HepG2 (cell line): ENCODE data around the gene HSD3B7. TPM values are rescaled to one million over a fixed set of nuclear protein-coding genes. Genes with fewer than 3 reads are reported as not detected.

Experiments used
- AGO2 ChIP-seq: fragments of 200-400 bp; formaldehyde crosslinking; optimal IDR thresholded peaks from 2 replicates; pipeline ENCODE3; 2017; ENCODE audit warnings: mild to moderate bottlenecking, low read depth, low read length, moderate library complexity
- BRCA1 ChIP-seq: sonication (generic); formaldehyde crosslinking; IDR thresholded peaks from 2 replicates; pipeline ENCODE4 v1.4.0; 2020; ENCODE audit warnings: missing genetic modification reagents
- ETV6 ChIP-seq: sonication (generic); formaldehyde crosslinking; conservative IDR thresholded peaks from 2 replicates; pipeline ENCODE4 v1.4.0; 2020; ENCODE audit warnings: missing genetic modification reagents
- FOXJ3 ChIP-seq: sonication (generic); formaldehyde crosslinking; IDR thresholded peaks from 2 replicates; pipeline ENCODE4 v1.4.0; 2020; ENCODE audit warnings: missing genetic modification reagents, mild to moderate bottlenecking, borderline replicate concordance
- HMG20B ChIP-seq: conservative IDR thresholded peaks from 2 replicates; pipeline ENCODE4 v1.6.1; 2016; ENCODE audit warnings: missing genetic modification reagents, missing compliant biosample characterization
- HOXA3 ChIP-seq: sonication (generic); formaldehyde crosslinking; IDR thresholded peaks from 2 replicates; pipeline ENCODE4 v1.5.0; 2020; ENCODE audit warnings: missing genetic modification reagents
- MXI1 ChIP-seq: IDR thresholded peaks from 3 replicates; pipeline ENCODE4 v1.6.1; 2012; ENCODE audit warnings: low read depth, low read length, inconsistent platforms, borderline replicate concordance
- NFATC3 ChIP-seq: sonication (generic); formaldehyde crosslinking; IDR thresholded peaks from 2 replicates; pipeline ENCODE4 v1.5.1; 2020; ENCODE audit warnings: mild to moderate bottlenecking, missing genetic modification reagents
- NONO ChIP-seq, 2 experiments: fragments of 450-650 bp in 1 of 2; sonication (generic) in 1 of 2; formaldehyde crosslinking in 1 of 2; IDR thresholded peaks in 1 of 2; conservative IDR thresholded peaks in 1 of 2; 2 replicates each; pipeline versions ENCODE4 v1.6.1 to v1.8.0; 2017 to 2022; ENCODE audit warnings: mild to moderate bottlenecking in 1 of 2, missing genetic modification reagents in 1 of 2, moderate library complexity in 1 of 2
- POGZ ChIP-seq: sonication (generic); formaldehyde crosslinking; IDR thresholded peaks from 2 replicates; pipeline ENCODE4 v1.4.0; 2020; ENCODE audit warnings: mild to moderate bottlenecking, missing genetic modification reagents
- RARA ChIP-seq: IDR thresholded peaks from 2 replicates; pipeline ENCODE4 v1.6.1; 2016; ENCODE audit warnings: missing genetic modification reagents, missing compliant biosample characterization
- RBAK ChIP-seq: sonication (generic); formaldehyde crosslinking; IDR thresholded peaks from 2 replicates; pipeline ENCODE4 v1.5.1; 2020; ENCODE audit warnings: mild to moderate bottlenecking, missing genetic modification reagents
- TCF12 ChIP-seq, 2 experiments: fragments of 450-650 bp in 1 of 2; sonication (generic) in 1 of 2; formaldehyde crosslinking in 1 of 2; IDR thresholded peaks; 2 replicates each; pipeline versions ENCODE4 v1.6.1 to v1.8.0; 2017 to 2022; ENCODE audit warnings: antibody characterized with exemption in 1 of 2, mild to moderate bottlenecking in 1 of 2, missing genetic modification reagents in 1 of 2, moderate library complexity in 1 of 2
- ZNF230 ChIP-seq: sonication (generic); formaldehyde crosslinking; IDR thresholded peaks from 2 replicates; pipeline ENCODE4 v1.4.0; 2020; ENCODE audit warnings: mild to moderate bottlenecking, missing genetic modification reagents
- ZNF263 ChIP-seq: sonication (generic); formaldehyde crosslinking; IDR thresholded peaks from 2 replicates; pipeline ENCODE4 v1.4.0; 2020; ENCODE audit warnings: missing genetic modification reagents
- ZNF33B ChIP-seq: sonication (generic); formaldehyde crosslinking; IDR thresholded peaks from 2 replicates; pipeline ENCODE4 v1.5.1; 2020; ENCODE audit warnings: mild to moderate bottlenecking, missing genetic modification reagents
- polyA plus RNA-seq, 8 experiments: library from polyadenylated mRNA; depleted of rRNA in 3 of 8; stranded (reverse) in 7 of 8; unstranded in 1 of 8; fragments of >200 nt; fragmentation: Illumina TruSeq in 4 of 8; extraction: Trizol in 4 of 8; gene quantifications; 2 replicates each; pipeline versions ENCODE4 v1.2.1 to v1.2.3, GENCODE V29; 2011 to 2016; ENCODE audit warnings: low read depth in 4 of 8, missing spikeins in 1 of 8, mixed read lengths in 1 of 8; ENCODE audit not compliant: insufficient read depth in 1 of 8
- total RNA-seq, 5 experiments: library from RNA; depleted of rRNA; stranded (reverse); fragments of >200 nt; fragmentation: Illumina TruSeq; extraction: Trizol; gene quantifications; 2 replicates each; pipeline ENCODE4 v1.2.3, GENCODE V29; 2016; ENCODE audit warnings: low read depth in 1 of 5
- TF ChIP-seq, protein P1 (sequence below): sonication (generic); formaldehyde crosslinking; IDR thresholded peaks from one replicate; pipeline ENCODE4 v1.5.1; 2020; ENCODE audit warnings: mild to moderate bottlenecking, missing genetic modification reagents; ENCODE audit errors: not compliant biosample characterization
- TF ChIP-seq, protein P2 (sequence below): sonication (generic); formaldehyde crosslinking; IDR thresholded peaks from 2 replicates; pipeline ENCODE4 v1.4.0; 2020; ENCODE audit warnings: missing genetic modification reagents, borderline replicate concordance
- TF ChIP-seq, protein P3 (sequence below): sonication (generic); formaldehyde crosslinking; IDR thresholded peaks from 2 replicates; pipeline ENCODE4 v1.8.0; 2022; ENCODE audit warnings: missing genetic modification reagents, mild to moderate bottlenecking, borderline replicate concordance

The HSD3B7 gene
- total and polyA plus RNA-seq, 2 of the 13 experiments (the other 11 are each of a cell fraction or from before 2014, with no cell fraction given): 32.9 to 69.7 TPM

DNA sequence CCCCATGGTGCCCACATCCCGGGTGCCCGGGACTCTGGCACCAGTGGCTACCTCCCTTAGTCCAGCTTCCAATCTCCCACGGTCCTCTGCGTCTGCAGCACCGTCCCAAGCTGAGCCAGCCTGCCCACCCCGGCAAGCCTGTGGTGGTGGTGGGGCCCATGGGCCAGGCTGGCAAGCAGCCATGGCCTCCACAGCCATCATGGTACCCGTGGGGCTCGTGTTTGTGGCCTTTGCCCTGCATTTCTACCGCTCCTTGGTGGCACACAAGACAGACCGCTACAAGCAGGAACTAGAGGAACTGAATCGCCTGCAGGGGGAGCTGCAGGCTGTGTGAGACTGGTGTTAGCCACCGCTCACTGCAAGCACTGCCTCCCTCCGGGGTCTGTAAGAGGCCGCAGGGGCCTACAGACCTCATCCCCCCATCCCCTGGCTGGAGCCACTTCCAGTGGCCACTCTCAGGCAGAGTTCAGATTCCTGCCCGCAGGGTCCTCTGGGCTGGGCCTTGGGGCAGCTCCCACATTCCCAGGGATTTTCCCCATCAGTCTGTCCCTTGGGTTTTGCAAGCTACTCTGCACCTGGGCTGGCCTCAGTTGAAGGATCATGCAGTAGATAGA is 31.4 kb upstream of the HSD3B7 start (continued):
- TF ChIP-seq, protein P1, sequence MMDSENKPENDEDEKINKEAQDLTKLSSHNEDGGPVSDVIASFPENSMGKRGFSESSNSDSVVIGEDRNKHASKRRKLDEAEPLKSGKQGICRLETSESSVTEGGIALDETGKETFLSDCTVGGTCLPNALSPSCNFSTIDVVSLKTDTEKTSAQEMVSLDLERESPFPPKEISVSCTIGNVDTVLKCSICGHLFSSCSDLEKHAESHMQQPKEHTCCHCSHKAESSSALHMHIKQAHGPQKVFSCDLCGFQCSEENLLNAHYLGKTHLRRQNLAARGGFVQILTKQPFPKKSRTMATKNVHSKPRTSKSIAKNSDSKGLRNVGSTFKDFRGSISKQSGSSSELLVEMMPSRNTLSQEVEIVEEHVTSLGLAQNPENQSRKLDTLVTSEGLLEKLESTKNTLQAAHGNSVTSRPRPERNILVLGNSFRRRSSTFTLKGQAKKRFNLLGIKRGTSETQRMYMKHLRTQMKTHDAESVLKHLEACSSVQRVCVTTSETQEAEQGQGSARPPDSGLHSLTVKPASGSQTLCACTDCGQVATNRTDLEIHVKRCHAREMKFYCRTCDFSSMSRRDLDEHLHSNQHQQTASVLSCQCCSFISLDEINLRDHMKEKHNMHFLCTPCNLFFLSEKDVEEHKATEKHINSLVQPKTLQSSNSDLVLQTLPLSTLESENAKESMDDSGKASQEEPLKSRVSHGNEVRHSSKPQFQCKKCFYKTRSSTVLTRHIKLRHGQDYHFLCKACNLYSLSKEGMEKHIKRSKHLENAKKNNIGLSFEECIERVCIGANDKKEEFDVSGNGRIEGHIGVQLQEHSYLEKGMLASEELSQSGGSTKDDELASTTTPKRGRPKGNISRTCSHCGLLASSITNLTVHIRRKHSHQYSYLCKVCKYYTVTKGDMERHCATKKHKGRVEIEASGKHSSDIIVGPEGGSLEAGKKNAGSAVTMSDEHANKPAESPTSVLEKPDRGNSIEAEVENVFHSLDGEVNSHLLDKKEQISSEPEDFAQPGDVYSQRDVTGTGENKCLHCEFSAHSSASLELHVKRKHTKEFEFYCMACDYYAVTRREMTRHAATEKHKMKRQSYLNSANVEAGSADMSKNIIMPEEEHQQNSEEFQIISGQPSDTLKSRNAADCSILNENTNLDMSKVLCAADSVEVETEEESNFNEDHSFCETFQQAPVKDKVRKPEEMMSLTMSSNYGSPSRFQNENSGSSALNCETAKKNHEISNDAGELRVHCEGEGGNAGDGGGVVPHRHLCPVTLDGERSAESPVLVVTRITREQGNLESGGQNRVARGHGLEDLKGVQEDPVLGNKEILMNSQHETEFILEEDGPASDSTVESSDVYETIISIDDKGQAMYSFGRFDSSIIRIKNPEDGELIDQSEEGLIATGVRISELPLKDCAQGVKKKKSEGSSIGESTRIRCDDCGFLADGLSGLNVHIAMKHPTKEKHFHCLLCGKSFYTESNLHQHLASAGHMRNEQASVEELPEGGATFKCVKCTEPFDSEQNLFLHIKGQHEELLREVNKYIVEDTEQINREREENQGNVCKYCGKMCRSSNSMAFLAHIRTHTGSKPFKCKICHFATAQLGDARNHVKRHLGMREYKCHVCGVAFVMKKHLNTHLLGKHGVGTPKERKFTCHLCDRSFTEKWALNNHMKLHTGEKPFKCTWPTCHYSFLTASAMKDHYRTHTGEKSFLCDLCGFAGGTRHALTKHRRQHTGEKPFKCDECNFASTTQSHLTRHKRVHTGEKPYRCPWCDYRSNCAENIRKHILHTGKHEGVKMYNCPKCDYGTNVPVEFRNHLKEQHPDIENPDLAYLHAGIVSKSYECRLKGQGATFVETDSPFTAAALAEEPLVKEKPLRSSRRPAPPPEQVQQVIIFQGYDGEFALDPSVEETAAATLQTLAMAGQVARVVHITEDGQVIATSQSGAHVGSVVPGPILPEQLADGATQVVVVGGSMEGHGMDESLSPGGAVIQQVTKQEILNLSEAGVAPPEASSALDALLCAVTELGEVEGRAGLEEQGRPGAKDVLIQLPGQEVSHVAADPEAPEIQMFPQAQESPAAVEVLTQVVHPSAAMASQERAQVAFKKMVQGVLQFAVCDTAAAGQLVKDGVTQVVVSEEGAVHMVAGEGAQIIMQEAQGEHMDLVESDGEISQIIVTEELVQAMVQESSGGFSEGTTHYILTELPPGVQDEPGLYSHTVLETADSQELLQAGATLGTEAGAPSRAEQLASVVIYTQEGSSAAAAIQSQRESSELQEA (CRISPR knock-in tag): peak; percentile 77
- TF ChIP-seq NONO (IDR thresholded peaks at IDR 0.05): no peak
- peak; percentile 58; the same call in 1 of the 2 replicates for TF ChIP-seq NONO (CRISPR knock-in tag; conservative IDR thresholded peaks at IDR 0.05)
- peak; percentile 22; the same call in 1 of the 2 replicates for TF ChIP-seq ZNF263
- TF ChIP-seq RARA (CRISPR knock-in tag): peak; percentile 32
- no peak for TF ChIP-seq HMG20B (CRISPR knock-in tag)
- TF ChIP-seq, protein P2, sequence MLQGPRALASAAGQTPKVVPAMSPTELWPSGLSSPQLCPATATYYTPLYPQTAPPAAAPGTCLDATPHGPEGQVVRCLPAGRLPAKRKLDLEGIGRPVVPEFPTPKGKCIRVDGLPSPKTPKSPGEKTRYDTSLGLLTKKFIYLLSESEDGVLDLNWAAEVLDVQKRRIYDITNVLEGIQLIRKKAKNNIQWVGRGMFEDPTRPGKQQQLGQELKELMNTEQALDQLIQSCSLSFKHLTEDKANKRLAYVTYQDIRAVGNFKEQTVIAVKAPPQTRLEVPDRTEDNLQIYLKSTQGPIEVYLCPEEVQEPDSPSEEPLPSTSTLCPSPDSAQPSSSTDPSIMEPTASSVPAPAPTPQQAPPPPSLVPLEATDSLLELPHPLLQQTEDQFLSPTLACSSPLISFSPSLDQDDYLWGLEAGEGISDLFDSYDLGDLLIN (CRISPR knock-in tag): no peak
- no peak for TF ChIP-seq FOXJ3 (CRISPR knock-in tag)
- peak; percentile 58; the same call in 1 of the 2 replicates for TF ChIP-seq HOXA3 (CRISPR knock-in tag)
- TF ChIP-seq POGZ (CRISPR knock-in tag): no peak
- no peak; the same call in 1 of the 2 replicates for TF ChIP-seq ETV6 (CRISPR knock-in tag)
- peak; percentile 78; the same call in 1 of the 2 replicates for TF ChIP-seq ZNF33B (CRISPR knock-in tag)
- no peak for TF ChIP-seq TCF12 (IDR thresholded peaks at IDR 0.05)
- TF ChIP-seq TCF12 (CRISPR knock-in tag; IDR thresholded peaks at IDR 0.05): 0 out of 2 replicates have a peak, but pooled peaks have one; percentile 66
- TF ChIP-seq, protein P3, sequence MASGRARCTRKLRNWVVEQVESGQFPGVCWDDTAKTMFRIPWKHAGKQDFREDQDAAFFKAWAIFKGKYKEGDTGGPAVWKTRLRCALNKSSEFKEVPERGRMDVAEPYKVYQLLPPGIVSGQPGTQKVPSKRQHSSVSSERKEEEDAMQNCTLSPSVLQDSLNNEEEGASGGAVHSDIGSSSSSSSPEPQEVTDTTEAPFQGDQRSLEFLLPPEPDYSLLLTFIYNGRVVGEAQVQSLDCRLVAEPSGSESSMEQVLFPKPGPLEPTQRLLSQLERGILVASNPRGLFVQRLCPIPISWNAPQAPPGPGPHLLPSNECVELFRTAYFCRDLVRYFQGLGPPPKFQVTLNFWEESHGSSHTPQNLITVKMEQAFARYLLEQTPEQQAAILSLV: no peak
- no peak; the same call in 1 of the 2 replicates for TF ChIP-seq RBAK
- TF ChIP-seq MXI1: no peak
- TF ChIP-seq BRCA1 (CRISPR knock-in tag): no peak
- TF ChIP-seq AGO2: peak; percentile 97
- TF ChIP-seq ZNF230 (CRISPR knock-in tag): no peak
- TF ChIP-seq NFATC3: 0 out of 2 replicates have a peak, but pooled peaks have one; percentile 41
